ENCODE measurements around the gene CCR3. TPM values are rescaled to one million over a fixed set of nuclear protein-coding genes. Genes with fewer than 3 reads are reported as not detected.

CCR3 gene
- total RNA-seq, 4 donors from 2014 or later, result not detected

GRCh38 chr3:46286947-46287565, 44.8 kb downstream of the CCR3 start:
- 64 to 70% methylated on average over 5 of the region's 5 CpGs for WGBS, 2 donors
- intact Hi-C loops (cut with DNase I), result no loop called here
- DNase-seq, result no peak
- TF ChIP-seq POLR2A (IDR thresholded peaks at IDR 0.05) (no peak), CTCF (IDR thresholded peaks at IDR 0.05) (no peak)
- H3K9me3 ChIP-seq, result no peaks in the 10 kb centered on the region
- H3K27ac ChIP-seq, result no peak overlapping the region
- no peaks in the 10 kb centered on the region for H3K27me3 ChIP-seq
- no peaks in the 10 kb centered on the region for H3K4me1 ChIP-seq
- H3K36me3 ChIP-seq, result no peaks in the 10 kb centered on the region
- no peak overlapping the region for H3K4me3 ChIP-seq

GRCh38 chr3:46289551-46289950, 47.3 kb downstream of the CCR3 start:
- H3K27me3 ChIP-seq, result no peaks in the 10 kb centered on the region
- TF ChIP-seq CTCF (IDR thresholded peaks at IDR 0.05), result no peak
- no peak for TF ChIP-seq POLR2A (IDR thresholded peaks at IDR 0.05)
- no peaks in the 10 kb centered on the region for H3K9me3 ChIP-seq
- DNase-seq, result no peak
- no peak overlapping the region for H3K4me3 ChIP-seq
- no peak overlapping the region for H3K27ac ChIP-seq
- no peaks in the 10 kb centered on the region for H3K4me1 ChIP-seq
- intact Hi-C loops (cut with DNase I), result no loop called here
- WGBS, 2 donors, result 78 to 100% methylated on average over 1 of the region's 1 CpG
- no peaks in the 10 kb centered on the region for H3K36me3 ChIP-seq

- Histone ChIP-seq H3K9me3 (no peaks in the 10 kb centered on the region), H3K27me3 (no peaks in the 10 kb centered on the region), H3K36me3 (no peaks in the 10 kb centered on the region), H3K4me1 (no peaks in the 10 kb centered on the region), H3K4me3 (no peak overlapping the region), H3K27ac (no peak overlapping the region)
- no peak for TF ChIP-seq POLR2A (IDR thresholded peaks at IDR 0.05)
- TF ChIP-seq CTCF (IDR thresholded peaks at IDR 0.05), result no peak
- WGBS, 2 donors, result 65 to 73% methylated on average over 2 of the region's 2 CpGs
- intact Hi-C loops (cut with DNase I), result no loop called here
- no peak for DNase-seq
These were observed 47.7 kb downstream of the CCR3 start for GRCh38 chr3:46289966-46290365.

- intact Hi-C loops (cut with DNase I), result no loop called here
These were observed 48.8 kb downstream of the CCR3 start for GRCh38 chr3:46291046-46291445.

GRCh38 chr3:46293035-46293724, 50.9 kb downstream of the CCR3 start:
- WGBS, 2 donors, result 65 to 70% methylated on average over 2 of the region's 2 CpGs
- no peaks in the 10 kb centered on the region for H3K27me3 ChIP-seq

More at GRCh38 chr3:46291046-46291445, 48.8 kb downstream of the CCR3 start:
- H3K9me3 ChIP-seq, result no peaks in the 10 kb centered on the region
- no peaks in the 10 kb centered on the region for H3K36me3 ChIP-seq
- H3K4me3 ChIP-seq, result no peak overlapping the region
- H3K4me1 ChIP-seq, result no peaks in the 10 kb centered on the region
- no peak for TF ChIP-seq POLR2A (IDR thresholded peaks at IDR 0.05)
- no peaks in the 10 kb centered on the region for H3K27me3 ChIP-seq
- DNase-seq, result no peak
- no peak overlapping the region for H3K27ac ChIP-seq
- 58 to 63% methylated on average over 2 of the region's 2 CpGs for WGBS, 2 donors

More at GRCh38 chr3:46293035-46293724, 50.9 kb downstream of the CCR3 start:
- Histone ChIP-seq H3K36me3 (no peaks in the 10 kb centered on the region), H3K4me3 (no peak overlapping the region), H3K9me3 (no peaks in the 10 kb centered on the region), H3K4me1 (peaks cover 5 to 14% (median 5%) of the 10 kb centered on the region in 3 donors), H3K27ac (peak overlapping the region in 2 of 4 donors; percentile 5 to 14)
- TF ChIP-seq POLR2A (IDR thresholded peaks at IDR 0.05) (no peak), CTCF (IDR thresholded peaks at IDR 0.05) (no peak)
- intact Hi-C loops (cut with DNase I), result no loop called here
- no peak for DNase-seq

All from esophagus squamous epithelium (tissue), 5 donors.